Measurements from ENCODE around the gene TBPL1.
A peak's percentile ranks its signal among the peaks of the same experiment; 100 is the strongest.
"Not testable (repeated sequence)": the region's sequence is repeated elsewhere in the genome, so short reads cannot be mapped to it uniquely, and the experiment has no call there.

Gene TBPL1

GRCh38 chr6:133953634-133954415, 801 bp downstream of the TBPL1 start:
- DNase-seq, result peak in 1 of 58 donors; percentile 9

GRCh38 chr6:133954657-133955576, 1.9 kb downstream of the TBPL1 start:
- no peak for DNase-seq

- DNase-seq, result no peak
Observed at GRCh38 chr6:133955582-133956415, 2.8 kb downstream of the TBPL1 start.

GRCh38 chr6:133956416-133957049, 3.5 kb downstream of the TBPL1 start:
- DNase-seq, result no peak

GRCh38 chr6:133957227-133957626, 4.2 kb downstream of the TBPL1 start:
- DNase-seq, result no peak

- peak in 1 of 58 donors; percentile 3 for DNase-seq
Observed at GRCh38 chr6:133957780-133958242, 4.8 kb downstream of the TBPL1 start.

GRCh38 chr6:133958791-133959190, 5.8 kb downstream of the TBPL1 start:
- DNase-seq, result no peak

- DNase-seq, result no peak
Observed at GRCh38 chr6:133959667-133960368, 6.8 kb downstream of the TBPL1 start.

GRCh38 chr6:133961831-133962230, 8.8 kb downstream of the TBPL1 start:
- DNase-seq, result peak in 1 of 58 donors; percentile 6

GRCh38 chr6:133964052-133964451, 11.0 kb downstream of the TBPL1 start:
- no peak for DNase-seq

- DNase-seq, result no peak
Observed at GRCh38 chr6:133964702-133965101, 11.7 kb downstream of the TBPL1 start.

GRCh38 chr6:133965817-133966360, 12.9 kb downstream of the TBPL1 start:
- DNase-seq, result no peak

GRCh38 chr6:133966654-133967329, 13.8 kb downstream of the TBPL1 start:
- DNase-seq, result no peak

GRCh38 chr6:133967347-133967746, 14.3 kb downstream of the TBPL1 start:
- DNase-seq, result no peak

- DNase-seq, result not testable (repeated sequence)
Observed at GRCh38 chr6:133967835-133968234, 14.8 kb downstream of the TBPL1 start.

GRCh38 chr6:133969285-133969920, 16.4 kb downstream of the TBPL1 start:
- DNase-seq, result no peak

- DNase-seq, result no peak
Observed at GRCh38 chr6:133969921-133970295, 16.9 kb downstream of the TBPL1 start.

GRCh38 chr6:133971861-133972260, 18.8 kb downstream of the TBPL1 start:
- DNase-seq, result no peak

- no peak for DNase-seq
Observed at GRCh38 chr6:133972388-133972787, 19.4 kb downstream of the TBPL1 start.
